Measurements from ENCODE around the gene UNK. TPM values are rescaled to one million over a fixed set of nuclear protein-coding genes. Genes with fewer than 3 reads are reported as not detected.

Gene UNK
- total RNA-seq, 2 experiments from 2014 or later, result 33.7 to 36.1 TPM

DNA sequence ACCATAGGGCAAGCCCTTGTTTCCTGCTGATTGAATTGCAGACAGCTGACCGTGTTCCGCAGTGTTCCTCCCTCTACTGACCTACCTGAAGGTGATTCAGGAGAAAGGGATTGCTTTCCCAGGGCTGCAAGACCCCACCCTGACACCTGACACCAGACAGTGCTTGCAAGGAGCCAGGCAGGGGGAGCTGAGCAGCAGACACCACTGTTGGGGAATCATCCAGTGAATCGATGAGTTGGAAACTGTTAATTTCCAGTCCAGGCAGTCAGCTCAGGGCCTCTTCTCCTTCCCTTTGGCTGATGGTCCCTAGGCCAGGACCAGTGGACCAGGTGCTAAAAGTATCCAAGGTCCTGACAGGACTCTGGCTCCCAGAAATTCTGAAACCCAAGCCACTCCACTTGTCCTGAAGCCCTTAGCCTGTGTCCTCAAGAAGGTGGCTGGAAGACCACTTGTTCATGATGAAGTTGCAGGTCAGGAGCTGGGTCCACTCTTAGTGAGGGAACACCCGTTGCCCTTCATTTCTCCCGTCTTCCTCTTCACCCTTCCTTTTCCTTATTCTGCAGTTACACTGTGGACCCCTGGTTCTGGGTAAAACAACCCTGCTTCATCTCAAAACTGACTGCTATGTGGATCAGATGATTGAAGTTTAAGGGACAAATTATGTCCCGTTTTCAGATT, 9.5 kb upstream of the UNK start:
- Histone ChIP-seq H3K9me3 (ENCODE audit: control insufficient read depth in 1 of 2, insufficient read depth in 1 of 2, low read length in 2 of 2) (no peaks in the 10 kb centered on the region), H3K4me1 (ENCODE audit: insufficient read depth, low read length) (peaks cover 12% of the 10 kb centered on the region), H3K36me3 (ENCODE audit: insufficient read depth, low read length) (peaks cover 40% of the 10 kb centered on the region), H3K27me3 (ENCODE audit: control insufficient read depth in 1 of 2, insufficient read depth in 2 of 2, low read length in 2 of 2) (no peaks in the 10 kb centered on the region), H3K27ac (ENCODE audit: low read depth in 1 of 2, low read length in 2 of 2) (no peak overlapping the region), H3K4me3 (ENCODE audit: low read length) (no peak overlapping the region)
- H3K36me3 Mint-ChIP-seq (ENCODE audit: low read depth), result peaks cover 54% of the 10 kb centered on the region
- H3K27ac Mint-ChIP-seq, result peak overlapping the region; percentile 72
- intact Hi-C loops (cut with DNase I, micrococcal nuclease), result loop anchor here in 1 of 2 experiments (5.0 kb wide), 1 partner anchor 72 kb away; no protein-coding TSS in a partner anchor
- DNase-seq (peak in 2 of 14 experiments; percentile 30 to 67), ATAC-seq (ENCODE audit: poor library complexity) (no peak)
- H3K9me3 Mint-ChIP-seq, result no peaks in the 10 kb centered on the region
- H3K27me3 Mint-ChIP-seq, result peaks cover 5% of the 10 kb centered on the region
- CTCF ChIA-PET, result interaction anchor here (1.2 to 3.5 kb wide), 4 partner anchors 8 to 72 kb away, joined by 3 to 16 read pairs (median 5); partner anchors contain the start of gene GALK1
- TF ChIP-seq, protein P1, sequence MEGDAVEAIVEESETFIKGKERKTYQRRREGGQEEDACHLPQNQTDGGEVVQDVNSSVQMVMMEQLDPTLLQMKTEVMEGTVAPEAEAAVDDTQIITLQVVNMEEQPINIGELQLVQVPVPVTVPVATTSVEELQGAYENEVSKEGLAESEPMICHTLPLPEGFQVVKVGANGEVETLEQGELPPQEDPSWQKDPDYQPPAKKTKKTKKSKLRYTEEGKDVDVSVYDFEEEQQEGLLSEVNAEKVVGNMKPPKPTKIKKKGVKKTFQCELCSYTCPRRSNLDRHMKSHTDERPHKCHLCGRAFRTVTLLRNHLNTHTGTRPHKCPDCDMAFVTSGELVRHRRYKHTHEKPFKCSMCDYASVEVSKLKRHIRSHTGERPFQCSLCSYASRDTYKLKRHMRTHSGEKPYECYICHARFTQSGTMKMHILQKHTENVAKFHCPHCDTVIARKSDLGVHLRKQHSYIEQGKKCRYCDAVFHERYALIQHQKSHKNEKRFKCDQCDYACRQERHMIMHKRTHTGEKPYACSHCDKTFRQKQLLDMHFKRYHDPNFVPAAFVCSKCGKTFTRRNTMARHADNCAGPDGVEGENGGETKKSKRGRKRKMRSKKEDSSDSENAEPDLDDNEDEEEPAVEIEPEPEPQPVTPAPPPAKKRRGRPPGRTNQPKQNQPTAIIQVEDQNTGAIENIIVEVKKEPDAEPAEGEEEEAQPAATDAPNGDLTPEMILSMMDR (IDR thresholded peaks at IDR 0.05), result no peak
- POLR2A ChIA-PET, result interaction anchor here (0.8 to 8.7 kb wide), 15 partner anchors 10 to 363 kb away, joined by 3 to 246 read pairs (median 9); partner anchors contain the start of genes GALK1, LLGL2, TRIM65 and UNC13D
- peak overlapping the region; percentile 97 for H3K4me3 Mint-ChIP-seq
- H3K4me1 Mint-ChIP-seq (ENCODE audit: low read depth), result peaks cover 46% of the 10 kb centered on the region

GRCh38 chr17:75776386-75777295, 8.0 kb upstream of the UNK start:
- H3K4me1 ChIP-seq (ENCODE audit: insufficient read depth, low read length), result peaks cover 12% of the 10 kb centered on the region
- peaks cover 47% of the 10 kb centered on the region for H3K4me1 Mint-ChIP-seq (ENCODE audit: low read depth)
- TF ChIP-seq, protein P1 (IDR thresholded peaks at IDR 0.05), result no peak
- H3K4me3 ChIP-seq (ENCODE audit: low read length), result peak overlapping the region; percentile 79
- H3K9me3 ChIP-seq (ENCODE audit: control insufficient read depth in 1 of 2, insufficient read depth in 1 of 2, low read length in 2 of 2), result no peaks in the 10 kb centered on the region
- peak overlapping the region in 1 of 2 donors; percentile 17 for H3K27ac ChIP-seq (ENCODE audit: low read depth in 1 of 2, low read length in 2 of 2)
- no peaks in the 10 kb centered on the region for H3K27me3 ChIP-seq (ENCODE audit: control insufficient read depth in 1 of 2, insufficient read depth in 2 of 2, low read length in 2 of 2)
- ATAC-seq (ENCODE audit: poor library complexity), result peak; percentile 16
- peaks cover 40% of the 10 kb centered on the region for H3K36me3 ChIP-seq (ENCODE audit: insufficient read depth, low read length)
- DNase-seq, result peak in 9 of 14 experiments; percentile 23 to 62 (median 36)
- peaks cover 5% of the 10 kb centered on the region for H3K27me3 Mint-ChIP-seq
- H3K27ac Mint-ChIP-seq, result peak overlapping the region; percentile 72
- peaks cover 54% of the 10 kb centered on the region for H3K36me3 Mint-ChIP-seq (ENCODE audit: low read depth)
- CTCF ChIA-PET, result interaction anchor here (1.0 to 3.5 kb wide), 5 partner anchors 12 to 71 kb away, joined by 3 to 18 read pairs (median 5); partner anchors contain the start of gene GALK1
- H3K4me3 Mint-ChIP-seq, result peak overlapping the region; percentile 97
- POLR2A ChIA-PET, result interaction anchor here (0.6 to 8.7 kb wide), 25 partner anchors 9 to 487 kb away, joined by 3 to 246 read pairs (median 4); partner anchors contain the start of genes GALK1, RECQL5, SAP30BP and SLC25A19
- intact Hi-C loops (cut with DNase I, micrococcal nuclease), result loop anchor here in 1 of 2 experiments (5.0 kb wide), 1 partner anchor 71 kb away; no protein-coding TSS in a partner anchor
- no peaks in the 10 kb centered on the region for H3K9me3 Mint-ChIP-seq

Data from CD4-positive, alpha-beta T cell (primary cell).